HCT116 (cell line): ENCODE results near the gene BCL2L15. TPM values are rescaled to one million over a fixed set of nuclear protein-coding genes. Genes with fewer than 3 reads are reported as not detected.

Source experiments
- ATAC-seq: fragments of 200-7000 bp; cut with Tn5 transposase; 2 replicates; pipeline ENCODE4 v1.9.1; 2020; ENCODE audit warnings: mild to moderate bottlenecking, moderate library complexity
- BruUV-seq: library from RNA; stranded (reverse); fragments of 400-500 nt; replicated peaks from 2 replicates; lab custom pipeline; 2021; lab: Mats Ljungman, UMichigan
- CTCF ChIA-PET: fragments of 300-600 bp; sonication (Branson Sonifier 250); formaldehyde crosslinking; loops from one replicate; lab custom pipeline; 2021; ENCODE audit warnings: antibody characterized with exemption; lab: Charles Lee
- POLR2A ChIA-PET: fragments of 300-600, 350-600 bp; sonication (Branson Sonifier 250); formaldehyde crosslinking; loops from one replicate; lab custom pipeline; 2021; ENCODE audit warnings: antibody characterized with exemption; lab: Charles Lee
- RAD21 ChIA-PET, 2 experiments: fragments of 300-600 bp; sonication (Branson Sonifier 250); formaldehyde crosslinking; loops; one replicate each; lab custom pipeline; 2023; ENCODE audit warnings: low total read pairs in 2 of 2; ENCODE audit not compliant: uncharacterized antibody in 2 of 2, unreplicated experiment in 2 of 2, low non-redundant PET in 1 of 2; lab: Charles Lee
- DNase-seq: peaks from one replicate; pipeline ENCODE4 v3.0.0-alpha.2; 2010; ENCODE audit warnings: low read depth, low spot score
- H2AFZ ChIP-seq: fragments of 200-600 bp; shearing (Covaris generic), sonication (generic); 2 replicates; pipeline ENCODE4 v1.6.1; 2017; ENCODE audit warnings: low read depth, mixed run types, mixed read lengths, antibody characterized with exemption, low read length; ENCODE audit not compliant: poor library complexity, severe bottlenecking
- H3K27ac ChIP-seq: 2 replicates; pipeline ENCODE4 v1.5.1; 2012; ENCODE audit warnings: low read depth, low read length
- H3K27me3 ChIP-seq: fragments of 200-600 bp; sonication (generic); 2 replicates; pipeline ENCODE4 v1.6.1; 2016; ENCODE audit warnings: mixed run types, low read length, mixed read lengths; ENCODE audit not compliant: insufficient read depth
- H3K36me3 ChIP-seq, 2 experiments: fragments of 200-500 bp in 1 of 2; fragments of 200-600 bp in 1 of 2; sonication (Bioruptor generic) in 1 of 2; sonication (generic) in 1 of 2; 2 replicates each; pipeline versions ENCODE4 v1.5.1 to v1.6.1; 2014 to 2016; ENCODE audit warnings: low read length in 2 of 2, inconsistent platforms in 1 of 2, mixed read lengths in 1 of 2, mixed run types in 1 of 2; ENCODE audit not compliant: insufficient read depth in 2 of 2, control insufficient read depth in 1 of 2
- H3K4me1 ChIP-seq, 2 experiments: fragments of 200-600 bp in 1 of 2; sonication (generic) in 1 of 2; 2 replicates each; pipeline versions ENCODE4 v1.5.1 to v1.6.1; 2012 to 2017; ENCODE audit warnings: low read length in 2 of 2, inconsistent platforms in 1 of 2, mild to moderate bottlenecking in 1 of 2, mixed read lengths in 1 of 2, mixed run types in 1 of 2, moderate library complexity in 1 of 2; ENCODE audit not compliant: insufficient read depth in 2 of 2, control insufficient read depth in 1 of 2
- H3K4me2 ChIP-seq: fragments of 200-600 bp; sonication (generic); 2 replicates; pipeline ENCODE4 v1.6.1; 2017; ENCODE audit warnings: mixed run types, low read length, mixed read lengths
- H3K4me3 ChIP-seq, 2 experiments: fragments of 200-600 bp in 1 of 2; sonication (generic) in 1 of 2; replicated peaks in 1 of 2; 2 replicates each; pipeline ENCODE4 v1.5.1; 2011 to 2016; ENCODE audit warnings: low read length in 2 of 2, control low read depth in 1 of 2, low read depth in 1 of 2, mild to moderate bottlenecking in 1 of 2, mixed read lengths in 1 of 2, mixed run types in 1 of 2
- H3K79me2 ChIP-seq: fragments of 200-600 bp; sonication (generic); 2 replicates; pipeline ENCODE4 v1.6.1; 2017; ENCODE audit warnings: mild to moderate bottlenecking, mixed run types, low read length, moderate library complexity, mixed read lengths; ENCODE audit not compliant: insufficient read depth
- H3K9ac ChIP-seq: fragments of 200-600 bp; sonication (generic); 2 replicates; pipeline ENCODE4 v1.6.1; 2016; ENCODE audit warnings: low read length, mixed read lengths
- H3K9me2 ChIP-seq: fragments of 200-600 bp; sonication (generic), shearing (Covaris generic); 2 replicates; pipeline ENCODE4 v1.6.1; 2017; ENCODE audit warnings: mixed run types, mild to moderate bottlenecking, moderate library complexity; ENCODE audit not compliant: insufficient read depth
- H3K9me3 ChIP-seq, 2 experiments: fragments of 200-500 bp in 1 of 2; fragments of 200-600 bp in 1 of 2; sonication (Bioruptor generic) in 1 of 2; sonication (generic) in 1 of 2; 2 replicates each; pipeline ENCODE4 v1.6.1; 2014 to 2017; ENCODE audit warnings: low read length in 2 of 2, mixed read lengths in 2 of 2, inconsistent platforms in 1 of 2, low read depth in 1 of 2, mild to moderate bottlenecking in 1 of 2, mixed run types in 1 of 2, moderate library complexity in 1 of 2; ENCODE audit not compliant: control insufficient read depth in 1 of 2, insufficient read depth in 1 of 2
- H4K20me1 ChIP-seq: fragments of 200-600 bp; sonication (generic), shearing (Covaris generic); 2 replicates; pipeline ENCODE4 v1.6.1; 2017; ENCODE audit warnings: mixed run types, mild to moderate bottlenecking, moderate library complexity; ENCODE audit not compliant: insufficient read depth
- ATF3 ChIP-seq: IDR thresholded peaks from 2 replicates; pipeline ENCODE4 v1.6.1; 2012
- CEBPB ChIP-seq: IDR thresholded peaks from 2 replicates; pipeline ENCODE4 v1.6.1; 2012; ENCODE audit warnings: low read depth
- ELF1 ChIP-seq: IDR thresholded peaks from 2 replicates; pipeline ENCODE4 v1.6.1; 2012; ENCODE audit warnings: low read depth, borderline replicate concordance
- EZH2phosphoT487 ChIP-seq: fragments of 200-600 bp; IDR thresholded peaks from 2 replicates; pipeline ENCODE4 v1.6.1; 2018; ENCODE audit warnings: antibody characterized with exemption, borderline replicate concordance
- FOSL1 ChIP-seq: IDR thresholded peaks from 2 replicates; pipeline ENCODE4 v1.6.1; 2012; ENCODE audit warnings: low read depth
- JUND ChIP-seq: IDR thresholded peaks from 2 replicates; pipeline ENCODE4 v1.6.1; 2012
- POLR2A ChIP-seq: IDR thresholded peaks from 2 replicates; pipeline ENCODE4 v1.7.0; 2011; ENCODE audit warnings: borderline replicate concordance; ENCODE audit not compliant: insufficient read depth, insufficient read length; ENCODE audit errors: extremely low read depth
- POLR2AphosphoS5 ChIP-seq: IDR thresholded peaks from 2 replicates; pipeline ENCODE4 v1.6.1; 2011; ENCODE audit warnings: mild to moderate bottlenecking, low read depth, low read length, moderate library complexity
- RAD21 ChIP-seq: IDR thresholded peaks from 2 replicates; pipeline ENCODE4 v1.6.1; 2012; ENCODE audit warnings: low read depth, mild to moderate bottlenecking
- REST ChIP-seq: IDR thresholded peaks from 2 replicates; pipeline ENCODE4 v1.6.1; 2012; ENCODE audit warnings: low read depth
- SIN3A ChIP-seq: IDR thresholded peaks from 2 replicates; pipeline ENCODE4 v1.6.1; 2012; ENCODE audit warnings: low read depth
- SP1 ChIP-seq: IDR thresholded peaks from 2 replicates; pipeline ENCODE4 v1.6.1; 2012; ENCODE audit warnings: low read depth
- SRF ChIP-seq: IDR thresholded peaks from 2 replicates; pipeline ENCODE4 v1.6.1; 2012; ENCODE audit warnings: low read depth
- TCF7L2 ChIP-seq: IDR thresholded peaks from 2 replicates; pipeline ENCODE4 v1.7.0; 2011; ENCODE audit warnings: borderline replicate concordance, inconsistent platforms; ENCODE audit not compliant: insufficient read depth, insufficient read length; ENCODE audit errors: extremely low read depth
- ZFX ChIP-seq: fragments of 450-650 bp; IDR thresholded peaks from 2 replicates; pipeline ENCODE4 v1.6.1; 2017
- ZNF274 ChIP-seq: fragments of 200-500 bp; sonication (Bioruptor generic); IDR thresholded peaks from 2 replicates; pipeline ENCODE4 v1.6.1; 2014; ENCODE audit warnings: mild to moderate bottlenecking, low read depth, low read length, inconsistent platforms
- intact Hi-C: fragments of 100-400 bp; cut with micrococcal nuclease; formaldehyde crosslinking; loops from 2 replicates; pipeline ENCODE4 v1.10.0; 2022
- total RNA-seq: library from RNA; stranded (reverse); gene quantifications from one replicate; pipeline ENCODE4 v1.2.1, GENCODE V29; 2021; ENCODE audit not compliant: unreplicated experiment
- TF ChIP-seq, protein P1 (sequence below), 3 experiments: fragments of 200-600 bp in 1 of 3; sonication (generic) in 1 of 3; IDR thresholded peaks in 2 of 3; conservative IDR thresholded peaks in 1 of 3; 2 replicates each; pipeline ENCODE4 v1.5.1; 2012 to 2017; ENCODE audit warnings: low read depth in 2 of 3, low read length in 2 of 3, antibody characterized with exemption in 1 of 3, borderline replicate concordance in 1 of 3, control low read depth in 1 of 3, mild to moderate bottlenecking in 1 of 3, mixed read lengths in 1 of 3, mixed run types in 1 of 3, moderate library complexity in 1 of 3; ENCODE audit not compliant: insufficient read depth in 1 of 3
- TF ChIP-seq, protein P2 (sequence below): IDR thresholded peaks from 2 replicates; pipeline ENCODE4 v1.6.1; 2011; ENCODE audit warnings: mild to moderate bottlenecking, low read length, moderate library complexity; ENCODE audit not compliant: insufficient replicate concordance; ENCODE audit errors: extremely low read depth
- TF ChIP-seq, protein P3 (sequence below): IDR thresholded peaks from 2 replicates; pipeline ENCODE4 v1.6.1; 2012

Gene BCL2L15
- total RNA-seq, 1 experiment from 2014 or later: 0.54 TPM

- intact Hi-C loops: no loop called here
- Histone ChIP-seq H3K27me3 (no peaks in the 10 kb centered on the region), H2AFZ (no peak overlapping the region), H3K9me3 (no peaks in the 10 kb centered on the region), H3K36me3 (no peaks in the 10 kb centered on the region), H3K4me2 (no peak overlapping the region), H3K4me1 (peaks cover 10 to 15% of the 10 kb centered on the region in 2 experiments; a peak in 3 of 4 replicates), H3K9ac (no peak overlapping the region), H3K4me3 (no peak overlapping the region), H3K79me2 (peaks cover 87% of the 10 kb centered on the region), H3K27ac (no peak overlapping the region), H3K9me2 (no peaks in the 10 kb centered on the region), H4K20me1 (0 out of 2 replicates have a peak, but pooled peaks cover 2% of the 10 kb centered on the region)
- ChIA-PET RAD21 (no interaction called here), POLR2A (no interaction called here), CTCF (interaction anchor here (1.1 kb wide), 1 partner anchor 98 kb away, joined by 4 read pairs; no protein-coding TSS in a partner anchor)
- no peak for TF ChIP-seq ELF1
- no peak for TF ChIP-seq SRF
- no peak for TF ChIP-seq TCF7L2
- no peak for TF ChIP-seq SIN3A
- TF ChIP-seq CEBPB: no peak
- no peak for TF ChIP-seq REST
- TF ChIP-seq, protein P1, sequence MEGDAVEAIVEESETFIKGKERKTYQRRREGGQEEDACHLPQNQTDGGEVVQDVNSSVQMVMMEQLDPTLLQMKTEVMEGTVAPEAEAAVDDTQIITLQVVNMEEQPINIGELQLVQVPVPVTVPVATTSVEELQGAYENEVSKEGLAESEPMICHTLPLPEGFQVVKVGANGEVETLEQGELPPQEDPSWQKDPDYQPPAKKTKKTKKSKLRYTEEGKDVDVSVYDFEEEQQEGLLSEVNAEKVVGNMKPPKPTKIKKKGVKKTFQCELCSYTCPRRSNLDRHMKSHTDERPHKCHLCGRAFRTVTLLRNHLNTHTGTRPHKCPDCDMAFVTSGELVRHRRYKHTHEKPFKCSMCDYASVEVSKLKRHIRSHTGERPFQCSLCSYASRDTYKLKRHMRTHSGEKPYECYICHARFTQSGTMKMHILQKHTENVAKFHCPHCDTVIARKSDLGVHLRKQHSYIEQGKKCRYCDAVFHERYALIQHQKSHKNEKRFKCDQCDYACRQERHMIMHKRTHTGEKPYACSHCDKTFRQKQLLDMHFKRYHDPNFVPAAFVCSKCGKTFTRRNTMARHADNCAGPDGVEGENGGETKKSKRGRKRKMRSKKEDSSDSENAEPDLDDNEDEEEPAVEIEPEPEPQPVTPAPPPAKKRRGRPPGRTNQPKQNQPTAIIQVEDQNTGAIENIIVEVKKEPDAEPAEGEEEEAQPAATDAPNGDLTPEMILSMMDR (IDR thresholded peaks at IDR 0.05 in 2 of 3, conservative IDR thresholded peaks at IDR 0.05 in 1 of 3; ENCODE audit: borderline replicate concordance in 1 of 3, insufficient read depth in 1 of 3, low read depth in 2 of 3, low read length in 2 of 3): no peak
- no peak for TF ChIP-seq POLR2A
- no peak for TF ChIP-seq ZNF274
- TF ChIP-seq ATF3: no peak
- no peak for TF ChIP-seq RAD21
- no peak for TF ChIP-seq ZFX
- TF ChIP-seq JUND: no peak
- TF ChIP-seq POLR2AphosphoS5: no peak
- TF ChIP-seq SP1: no peak
- TF ChIP-seq, protein P2, sequence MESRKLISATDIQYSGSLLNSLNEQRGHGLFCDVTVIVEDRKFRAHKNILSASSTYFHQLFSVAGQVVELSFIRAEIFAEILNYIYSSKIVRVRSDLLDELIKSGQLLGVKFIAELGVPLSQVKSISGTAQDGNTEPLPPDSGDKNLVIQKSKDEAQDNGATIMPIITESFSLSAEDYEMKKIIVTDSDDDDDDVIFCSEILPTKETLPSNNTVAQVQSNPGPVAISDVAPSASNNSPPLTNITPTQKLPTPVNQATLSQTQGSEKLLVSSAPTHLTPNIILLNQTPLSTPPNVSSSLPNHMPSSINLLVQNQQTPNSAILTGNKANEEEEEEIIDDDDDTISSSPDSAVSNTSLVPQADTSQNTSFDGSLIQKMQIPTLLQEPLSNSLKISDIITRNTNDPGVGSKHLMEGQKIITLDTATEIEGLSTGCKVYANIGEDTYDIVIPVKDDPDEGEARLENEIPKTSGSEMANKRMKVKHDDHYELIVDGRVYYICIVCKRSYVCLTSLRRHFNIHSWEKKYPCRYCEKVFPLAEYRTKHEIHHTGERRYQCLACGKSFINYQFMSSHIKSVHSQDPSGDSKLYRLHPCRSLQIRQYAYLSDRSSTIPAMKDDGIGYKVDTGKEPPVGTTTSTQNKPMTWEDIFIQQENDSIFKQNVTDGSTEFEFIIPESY: no peak
- TF ChIP-seq, protein P3, sequence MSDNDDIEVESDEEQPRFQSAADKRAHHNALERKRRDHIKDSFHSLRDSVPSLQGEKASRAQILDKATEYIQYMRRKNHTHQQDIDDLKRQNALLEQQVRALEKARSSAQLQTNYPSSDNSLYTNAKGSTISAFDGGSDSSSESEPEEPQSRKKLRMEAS: no peak
- no peak for TF ChIP-seq FOSL1
- TF ChIP-seq EZH2phosphoT487: no peak
- no TSS peak for BruUV-seq
- DNase-seq (no peak), ATAC-seq (no peak)
These were observed 46.6 kb upstream of the BCL2L15 start for GRCh38 chr1:113934006-113934405.
